HG02571 (cell line): ENCODE results near the gene FAM185A.
"Not testable (repeated sequence)": the region's sequence is repeated elsewhere in the genome, so short reads cannot be mapped to it uniquely, and the experiment has no call there.

ENCODE experiments used
- ATAC-seq: cut with Tn5 transposase; IDR thresholded peaks from one replicate; pipeline ENCODE4 v1.9.1; 2021; ENCODE audit warnings: mild to moderate bottlenecking, moderate library complexity; ENCODE audit not compliant: unreplicated experiment

Gene FAM185A

DNA sequence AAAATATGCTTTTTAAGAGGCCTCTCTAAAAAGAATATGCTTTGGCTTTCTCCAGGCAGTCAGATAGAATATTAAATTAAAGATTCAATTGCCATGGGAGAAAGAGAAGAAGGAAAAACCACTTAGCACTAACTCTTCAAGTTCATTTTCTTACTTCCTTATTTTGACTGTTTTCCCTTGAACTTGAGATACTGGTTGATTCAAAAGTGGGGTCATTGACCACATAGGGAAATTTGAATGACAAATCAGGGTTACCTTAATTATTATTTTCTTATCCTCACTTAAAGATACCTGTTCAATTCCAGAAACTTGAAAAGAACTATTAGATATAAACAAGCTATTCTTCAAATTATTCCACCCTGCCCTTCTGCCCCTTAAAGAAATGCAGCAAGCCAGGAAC is 27.4 kb downstream of the FAM185A start:
- not testable (repeated sequence) for ATAC-seq

DNA sequence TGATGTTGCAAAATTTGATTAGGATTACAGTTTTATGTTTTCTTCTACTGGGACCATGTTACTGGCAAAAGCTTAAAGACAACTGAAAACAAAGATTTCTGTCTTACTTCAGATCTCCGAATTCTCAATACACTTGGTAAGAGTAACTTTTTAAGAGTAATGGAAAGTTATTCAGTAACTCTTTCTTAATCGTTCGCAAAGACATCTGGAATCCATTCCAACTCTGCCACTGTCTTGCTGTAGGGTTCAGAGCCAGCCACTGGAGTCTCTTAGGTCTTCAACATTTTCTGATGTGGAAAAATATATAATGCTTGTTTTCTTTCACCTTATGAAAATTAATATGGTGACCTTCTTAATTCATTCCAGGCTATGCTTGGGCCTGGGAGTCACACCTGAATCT is 29.9 kb downstream of the FAM185A start:
- not testable (repeated sequence) for ATAC-seq

DNA sequence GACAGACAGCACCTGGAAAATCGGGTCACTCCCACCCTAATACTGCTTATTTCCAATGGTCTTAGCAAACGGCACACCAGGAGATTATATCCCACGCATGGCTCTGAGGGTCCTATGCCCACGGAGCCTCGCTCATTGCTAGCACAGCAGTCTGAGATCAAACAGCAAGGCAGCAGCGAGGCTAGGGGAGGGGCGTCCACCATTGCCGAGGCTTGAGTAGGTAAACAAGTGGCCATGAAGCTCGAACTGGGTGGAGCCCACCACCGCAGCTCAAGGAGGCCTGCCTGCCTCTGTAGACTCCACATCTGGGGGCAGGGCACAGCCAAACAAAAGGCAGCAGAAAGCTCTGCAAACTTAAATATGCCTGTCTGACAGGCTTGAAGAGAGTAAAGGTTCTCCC is 32.1 kb downstream of the FAM185A start:
- ATAC-seq: not testable (repeated sequence)

DNA sequence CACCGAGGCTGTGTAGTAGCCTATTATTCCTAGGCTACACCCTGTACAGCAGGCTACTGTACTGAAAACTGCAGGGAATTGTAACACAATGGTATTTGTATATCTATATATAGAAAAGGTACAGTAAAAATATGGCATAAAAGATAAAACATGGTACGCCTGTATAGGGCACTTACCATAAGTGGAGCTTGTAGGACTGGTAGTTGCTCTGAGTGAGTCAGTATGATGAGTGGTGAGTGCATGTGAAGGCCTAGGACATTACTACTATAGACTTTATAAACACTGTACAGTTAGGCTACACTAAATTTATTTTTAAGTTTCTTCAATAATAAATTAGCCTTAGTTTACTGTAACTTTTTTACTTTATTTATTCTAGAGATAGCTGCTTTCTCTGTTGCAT is 40.0 kb downstream of the FAM185A start:
- ATAC-seq: not testable (repeated sequence)

DNA sequence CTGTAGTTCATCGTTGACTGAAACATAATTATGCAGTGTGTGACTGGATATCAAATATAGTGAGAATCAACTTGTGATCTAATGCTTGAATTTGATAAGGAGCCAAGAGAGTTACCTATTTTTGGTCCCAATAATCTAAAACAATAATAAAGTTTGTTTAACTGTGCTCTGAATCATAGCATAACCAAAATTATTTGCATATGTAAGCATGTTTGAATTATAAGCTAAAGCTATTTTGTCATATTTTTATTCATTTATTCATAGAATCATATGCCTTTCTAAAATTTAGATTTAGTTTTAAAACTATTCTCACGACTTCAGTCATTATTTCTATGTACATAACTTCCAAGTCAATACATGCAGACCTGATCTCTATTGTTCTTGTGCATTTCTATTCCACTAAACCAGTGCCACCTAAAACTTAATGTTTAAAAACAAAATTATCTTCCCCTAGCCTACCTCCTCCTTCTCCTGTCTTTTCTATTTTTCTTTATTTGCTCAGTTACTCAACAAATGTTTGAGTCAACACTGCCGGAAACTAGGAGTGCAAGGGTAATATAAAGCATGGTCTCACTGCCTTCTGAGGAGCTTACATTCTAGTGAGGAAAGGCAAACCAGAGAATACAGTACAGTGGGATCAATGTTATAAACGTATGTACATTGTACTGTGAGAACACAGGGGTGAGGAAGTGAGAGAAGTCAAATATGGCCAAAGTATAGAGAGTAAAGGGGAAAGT is 41.7 kb downstream of the FAM185A start:
- ATAC-seq: not testable (repeated sequence)

DNA sequence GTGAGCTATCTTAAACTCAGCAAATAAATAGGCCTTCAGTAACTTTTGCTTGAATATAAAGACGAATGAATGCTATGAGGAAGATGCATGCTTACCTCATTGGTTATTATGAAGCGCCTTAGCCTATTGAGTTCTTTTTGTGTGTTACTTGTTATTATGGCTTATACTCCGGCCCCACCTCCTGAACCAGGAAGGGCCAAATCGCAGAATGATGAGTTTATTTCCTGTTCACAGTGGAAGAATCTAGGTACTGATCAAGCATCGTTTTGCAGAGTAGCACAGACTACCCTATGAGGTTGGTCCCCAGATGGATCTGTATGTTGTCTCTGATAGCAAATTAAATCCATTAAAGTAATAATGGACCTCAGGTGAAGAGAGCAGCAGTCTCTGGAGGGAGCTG is 42.6 kb downstream of the FAM185A start:
- ATAC-seq: not testable (repeated sequence)

DNA sequence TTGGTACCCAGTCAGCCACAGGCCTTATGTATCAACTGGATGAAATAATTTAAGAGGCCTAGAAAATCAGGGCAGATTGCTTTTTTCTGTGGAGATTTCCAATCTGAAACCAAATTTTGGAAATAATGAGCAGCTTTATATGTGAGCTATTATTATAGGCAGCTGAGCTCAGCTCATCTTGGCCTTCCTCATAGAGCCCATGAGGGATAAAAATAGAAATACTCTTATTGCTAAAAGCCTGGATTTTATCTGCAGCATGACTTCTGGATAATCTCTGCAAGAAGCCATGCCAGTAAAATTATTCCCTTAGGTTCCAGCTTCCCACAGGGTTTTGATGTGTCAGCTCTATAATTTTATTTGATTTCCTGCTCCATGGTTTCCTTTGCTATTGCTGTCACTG is 43.0 kb downstream of the FAM185A start:
- ATAC-seq: not testable (repeated sequence)

DNA sequence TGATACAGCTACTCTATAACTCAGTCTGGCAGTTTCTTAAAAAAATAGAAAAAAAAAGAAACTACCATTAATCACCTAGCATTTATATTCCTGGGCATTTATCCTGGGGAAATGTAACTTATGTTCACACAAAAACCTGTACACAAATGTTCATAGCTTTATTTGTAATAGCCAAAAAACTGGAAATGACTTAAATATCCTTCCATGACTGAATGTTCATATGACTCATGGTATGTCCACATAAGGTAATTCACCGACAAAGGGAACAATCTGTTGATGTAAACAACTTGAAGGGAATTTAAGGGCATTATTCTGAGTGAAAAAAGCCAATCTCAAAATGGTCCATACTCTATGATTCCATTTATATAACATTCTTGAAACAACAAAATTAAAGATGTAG is 45.8 kb downstream of the FAM185A start:
- ATAC-seq: not testable (repeated sequence)

DNA sequence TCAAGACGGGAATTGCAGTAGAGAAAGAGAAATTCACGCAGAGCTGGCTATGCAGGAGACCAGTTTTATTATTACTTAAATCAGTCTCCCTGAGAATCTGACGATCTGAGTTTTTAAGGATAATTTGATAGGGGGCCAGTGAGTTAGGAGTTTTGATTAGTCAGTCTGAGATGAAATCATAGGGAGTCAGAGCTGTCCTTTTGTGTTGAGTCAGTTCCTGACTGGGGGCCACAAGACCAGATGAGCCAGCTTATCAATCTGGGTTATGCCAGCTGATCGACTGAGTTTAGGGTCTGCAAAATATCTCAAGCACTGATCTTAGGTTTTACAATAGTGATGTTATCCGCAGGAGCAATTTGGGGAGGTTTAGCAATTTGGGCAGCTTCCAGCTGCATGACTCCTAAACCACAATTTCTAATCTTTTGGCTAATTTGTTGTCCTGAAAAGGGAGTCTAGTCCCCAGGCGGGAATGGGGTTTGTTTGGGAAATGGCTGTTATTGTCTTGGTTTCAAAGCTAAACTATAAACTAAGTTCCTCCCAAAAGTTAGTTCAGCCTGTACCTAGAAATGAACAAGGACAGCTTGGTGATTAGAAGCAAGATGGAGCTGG is 47.3 kb downstream of the FAM185A start:
- not testable (repeated sequence) for ATAC-seq

DNA sequence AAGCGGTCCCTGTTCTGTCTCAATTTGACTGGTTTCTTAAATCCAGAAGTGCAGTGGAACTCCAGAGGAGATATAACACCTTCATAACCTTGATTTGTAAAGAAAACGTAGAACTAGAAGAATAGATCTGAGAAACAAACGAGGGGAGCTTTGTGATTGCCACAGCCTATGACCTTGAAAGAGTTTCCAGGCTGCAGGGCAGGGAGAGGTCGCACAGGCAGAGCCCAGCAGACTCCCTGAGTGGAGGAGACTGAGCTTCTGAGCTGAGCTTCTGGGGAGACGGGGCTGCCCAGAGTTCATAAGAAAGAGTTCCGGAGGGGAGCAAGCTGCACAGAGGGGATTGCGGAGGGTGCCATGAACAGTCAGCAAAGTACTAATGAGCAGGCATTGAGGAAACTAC is 57.8 kb downstream of the FAM185A start:
- ATAC-seq: no peak

DNA sequence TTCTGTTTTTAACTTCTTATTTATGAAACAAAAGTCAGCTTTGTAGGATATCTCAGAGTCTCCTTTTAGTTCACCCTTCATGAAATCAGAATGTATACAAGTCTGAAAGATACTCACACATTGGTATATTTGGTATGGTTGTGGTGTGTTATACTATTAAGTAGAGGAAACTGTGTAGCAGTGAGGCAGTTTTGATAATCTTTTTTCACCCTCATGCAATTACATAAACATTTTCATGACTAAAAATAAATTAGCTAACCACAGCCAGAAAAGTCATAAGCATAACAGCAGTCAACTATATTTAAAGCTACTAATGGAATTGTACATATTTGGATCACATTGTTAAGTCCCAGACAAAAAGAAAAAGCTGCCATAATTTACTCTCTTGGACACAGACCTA is 62.1 kb downstream of the FAM185A start:
- ATAC-seq: no peak

DNA sequence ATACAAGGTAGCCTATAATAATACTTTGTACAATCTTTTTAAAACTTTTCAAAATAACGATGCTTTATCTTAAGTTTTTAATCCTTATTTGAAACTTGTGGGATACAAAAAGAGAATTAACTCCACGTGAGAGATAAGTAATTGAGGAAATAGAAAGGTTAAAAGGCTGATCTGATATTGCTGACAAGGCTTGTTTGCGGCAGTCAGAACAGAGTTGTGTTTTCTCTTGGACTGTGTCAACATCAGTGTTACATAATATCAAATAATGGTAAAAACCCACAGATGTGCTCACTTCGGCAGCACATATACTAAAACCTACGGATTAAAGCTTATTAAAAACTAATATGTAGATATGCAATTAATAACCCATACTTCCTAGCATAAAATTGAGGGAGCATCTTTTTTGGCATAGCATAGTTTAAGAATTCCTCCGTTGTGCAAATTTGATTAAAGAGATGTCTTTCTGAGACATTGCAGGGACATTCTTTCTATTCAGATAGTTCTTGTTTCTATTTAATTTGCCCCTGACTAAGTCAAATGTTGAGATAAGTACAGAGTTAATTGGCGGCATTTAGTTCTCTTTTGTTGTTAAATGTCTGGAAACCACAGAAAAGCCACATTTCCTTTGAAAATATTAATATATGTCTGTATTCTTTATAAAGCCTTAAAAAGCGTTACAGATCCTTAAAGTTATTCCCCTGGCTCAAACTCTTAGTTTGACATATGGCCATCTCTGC is 63.3 kb downstream of the FAM185A start:
- no peak for ATAC-seq

DNA sequence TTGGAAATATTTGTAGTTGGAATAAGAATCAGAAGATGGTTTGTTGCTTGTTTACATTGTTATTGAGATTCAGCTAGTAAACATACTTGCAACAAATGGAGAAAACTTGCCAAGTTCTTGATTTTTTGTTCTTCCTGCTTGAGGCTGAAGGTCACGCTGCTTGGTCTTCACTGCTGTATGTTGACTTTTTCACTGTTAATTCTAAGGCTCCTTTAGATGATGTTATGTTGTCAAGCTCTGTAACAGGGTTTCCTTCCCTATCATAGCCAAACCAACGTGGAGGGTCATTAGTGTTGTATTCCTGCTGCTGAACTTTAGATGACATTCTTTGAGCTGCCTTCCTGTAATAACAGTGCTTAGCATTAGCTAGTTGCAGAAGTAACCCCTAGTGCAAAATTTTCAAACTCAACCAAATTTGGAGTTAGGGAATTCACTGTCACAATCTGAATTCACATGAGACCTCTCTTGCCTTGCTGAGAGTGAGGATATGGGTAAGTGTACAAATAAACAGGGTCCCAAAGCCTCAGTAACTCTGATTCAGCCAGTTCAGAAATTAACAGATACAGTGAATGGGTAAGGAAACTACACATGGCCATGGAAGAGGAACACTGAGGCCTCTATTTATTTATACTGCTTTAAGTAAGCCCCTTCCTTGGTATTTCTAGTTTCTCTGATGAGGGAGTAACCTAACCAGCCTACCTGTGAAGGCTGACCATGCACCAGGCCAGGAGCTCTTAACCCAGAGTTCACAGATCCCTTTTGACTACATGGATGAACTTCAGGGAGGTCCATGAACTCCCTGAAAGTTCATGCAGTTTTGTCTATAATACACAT is 64.6 kb downstream of the FAM185A start:
- no peak for ATAC-seq

DNA sequence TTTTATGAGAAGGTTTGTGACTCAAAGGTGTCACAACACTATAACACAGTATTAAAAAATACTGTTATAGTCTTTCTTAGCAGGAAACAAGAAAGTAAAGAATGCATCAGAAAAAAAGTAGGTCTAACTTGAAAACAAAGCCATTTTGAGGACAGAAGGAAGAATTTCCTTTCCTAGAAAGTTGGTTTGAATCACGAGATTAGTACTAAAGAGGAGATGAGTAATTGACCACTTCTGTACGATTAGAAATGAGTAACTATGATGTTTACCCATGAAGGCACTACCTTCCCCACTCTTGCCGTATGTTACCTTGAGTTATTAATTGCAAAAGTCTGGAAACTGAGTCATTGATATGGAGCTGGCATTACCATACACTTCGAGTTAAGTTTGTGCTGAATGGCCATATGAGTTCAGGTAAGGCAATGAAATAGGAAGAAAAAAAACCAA is 65.2 kb downstream of the FAM185A start:
- no peak for ATAC-seq

DNA sequence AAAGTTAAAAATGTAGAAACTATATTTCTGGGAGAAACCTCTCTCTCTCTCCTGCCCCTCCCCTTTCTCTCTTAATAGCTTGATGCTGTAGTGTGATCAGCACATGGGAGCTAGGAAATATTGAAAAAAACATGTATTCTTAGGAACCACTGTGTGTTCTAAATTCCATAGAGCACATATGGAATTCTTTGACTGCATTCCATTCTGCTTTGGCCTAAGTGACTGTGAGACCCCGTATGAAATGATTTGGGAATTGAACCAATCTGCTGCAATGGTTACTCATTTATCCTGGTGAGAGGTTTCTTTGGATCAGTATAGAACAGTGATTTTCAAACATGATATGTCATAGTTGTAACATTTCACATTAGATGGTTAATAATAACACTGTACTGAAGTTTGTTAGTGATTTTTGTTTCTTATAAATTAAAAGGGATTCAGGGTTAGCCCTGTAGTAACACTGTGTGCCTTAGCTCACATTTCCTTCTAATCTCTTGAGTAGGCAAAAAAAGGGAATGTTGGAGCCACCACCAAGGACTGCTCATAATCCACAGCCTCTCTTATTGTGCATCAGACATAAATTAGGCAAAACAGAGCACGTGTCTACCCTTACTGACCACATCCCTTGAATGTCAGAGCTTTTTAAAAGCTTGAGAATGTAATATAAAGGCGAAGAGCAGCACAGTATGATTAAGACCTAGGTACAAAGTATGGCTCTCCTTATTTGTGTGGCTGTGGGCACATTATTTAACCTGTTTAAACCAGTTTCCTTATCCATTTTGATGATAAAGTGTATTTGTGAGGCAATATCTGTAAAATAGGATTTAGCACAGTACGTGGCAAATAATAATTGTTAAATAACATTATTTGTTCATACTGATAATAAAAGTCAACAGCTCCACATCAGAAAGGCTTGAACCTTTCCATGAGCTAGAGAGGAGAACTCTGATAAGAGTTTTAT is 69.1 kb downstream of the FAM185A start:
- ATAC-seq: no peak

DNA sequence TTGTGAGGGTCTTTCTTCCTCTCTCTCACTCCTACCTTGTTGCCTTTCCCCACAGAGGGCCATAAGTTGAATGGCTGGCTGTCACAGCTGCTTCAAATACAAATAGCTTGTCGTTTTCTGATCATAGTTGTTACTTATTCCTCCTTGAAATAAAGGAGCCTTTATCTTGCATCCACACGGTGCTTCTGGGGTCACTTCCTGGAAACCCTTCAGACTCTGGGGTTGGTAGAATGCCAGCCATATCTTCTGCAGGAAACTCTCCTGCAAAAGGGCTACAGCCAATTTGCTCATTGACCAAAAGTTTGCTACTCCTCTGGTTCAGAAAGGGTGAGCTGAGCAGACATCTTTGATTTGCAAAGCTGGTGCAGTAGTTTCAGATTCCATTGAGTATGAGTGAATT is 70.4 kb downstream of the FAM185A start:
- no peak for ATAC-seq

DNA sequence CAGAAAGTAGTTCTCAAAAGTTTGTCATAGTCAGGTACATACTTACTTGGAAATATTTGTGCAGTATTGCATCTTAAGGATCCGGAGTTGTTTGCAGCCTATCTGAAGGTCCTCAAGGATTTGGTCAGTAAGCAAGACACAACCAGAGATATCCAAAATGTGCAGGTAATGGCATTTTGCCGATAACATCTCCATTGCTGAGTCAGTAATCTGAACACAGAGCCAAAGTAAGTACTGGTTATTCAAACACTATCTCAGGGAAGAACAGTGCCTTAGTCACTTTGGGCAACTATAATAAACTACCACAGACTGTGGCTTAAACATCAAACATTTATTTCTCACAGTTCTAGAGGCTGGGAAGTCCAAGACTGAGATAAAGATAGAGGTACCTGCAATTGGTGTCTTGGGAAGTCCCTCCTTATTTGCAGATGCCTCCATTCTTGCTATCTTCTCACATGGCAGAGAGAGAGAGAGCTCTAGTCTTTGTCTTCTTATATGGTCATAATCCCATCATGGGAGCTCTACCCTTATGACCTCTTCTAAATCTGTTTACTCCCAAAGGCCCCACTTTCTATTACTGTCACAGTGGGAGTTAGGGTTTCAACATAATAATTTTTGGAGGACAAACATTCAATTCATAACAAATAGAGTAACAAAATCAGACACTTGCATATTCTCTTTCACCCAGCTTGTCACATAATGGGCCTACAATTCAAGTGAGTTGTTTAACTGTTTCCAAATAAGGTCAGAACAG is 73.4 kb downstream of the FAM185A start:
- no peak for ATAC-seq

DNA sequence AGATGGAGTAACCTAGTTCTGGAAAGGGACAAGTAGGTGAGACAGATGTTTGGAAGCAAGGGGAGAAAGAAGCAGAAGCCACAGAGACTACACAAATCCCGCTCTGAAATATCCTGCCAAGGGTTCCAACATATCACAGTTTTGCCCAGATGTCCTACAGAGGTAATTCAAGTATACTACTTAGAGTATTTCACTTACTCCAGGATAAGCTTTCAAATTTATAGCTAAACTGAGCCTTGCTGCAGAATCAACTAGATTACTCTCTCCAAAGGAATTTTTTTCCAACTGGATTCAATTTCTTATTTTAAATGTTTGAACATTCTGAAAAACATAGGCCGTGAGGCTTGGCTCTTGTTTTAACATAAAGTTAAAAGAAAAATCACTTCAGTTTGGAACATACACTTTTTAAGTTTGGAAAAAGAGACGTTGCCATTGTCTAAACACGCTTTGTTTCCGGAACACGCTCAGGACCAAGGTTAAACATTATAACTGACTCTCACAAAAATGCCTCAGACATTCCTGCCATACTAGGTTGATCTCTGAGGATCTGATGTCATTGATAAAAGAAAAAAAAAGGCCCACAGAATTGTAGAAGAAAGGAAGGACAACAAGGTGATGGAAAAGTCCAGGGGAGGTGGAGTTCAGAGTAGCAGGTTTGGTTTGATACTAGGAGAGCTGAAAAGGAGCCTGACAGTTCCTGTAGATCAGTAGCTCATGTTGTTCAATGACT is 74.8 kb downstream of the FAM185A start:
- ATAC-seq: no peak

DNA sequence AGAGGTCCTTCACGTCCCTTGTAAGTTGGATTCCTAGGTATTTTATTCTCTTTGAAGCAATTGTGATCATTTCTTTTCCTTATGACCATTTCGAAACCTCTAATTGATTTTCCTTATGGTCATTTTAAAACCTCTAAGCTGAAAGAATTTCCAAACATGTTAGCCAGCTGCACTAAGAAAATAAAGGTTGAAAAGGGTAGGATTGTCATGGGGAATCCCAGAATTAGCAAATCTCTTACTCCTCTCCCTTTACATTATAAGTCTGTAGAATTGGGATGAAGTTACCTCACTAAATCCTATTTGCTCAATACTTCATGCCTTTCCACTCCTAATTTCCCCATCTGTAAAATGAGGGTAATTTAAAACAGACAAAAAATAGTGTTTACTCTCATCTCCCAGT is 79.5 kb downstream of the FAM185A start:
- ATAC-seq: no peak
